Body of pancreas (tissue), 4 donors: Measurements from ENCODE around the gene TXNIP. TPM values are rescaled to one million over a fixed set of nuclear protein-coding genes. Genes with fewer than 3 reads are reported as not detected.
A peak's percentile ranks its signal among the peaks of the same experiment; 100 is the strongest.

Source experiments
- ATAC-seq: fragments of 150-250 bp; one replicate; pipeline ENCODE4 v1.9.1; 2016
- DNase-seq, 4 donors: peaks; one replicate each; pipeline ENCODE4 v3.0.0-alpha.2; 2019
- H3K27ac ChIP-seq, 4 donors: fragments of 200-600 bp; sonication (generic); 1 replicate in 3 of 4; 2 replicates in 1 of 4; pipeline versions ENCODE4 v1.5.1 to v1.6.1; 2016 to 2019; ENCODE audit warnings: mild to moderate bottlenecking in 1 of 4, mixed read lengths in 1 of 4, moderate library complexity in 1 of 4
- H3K27me3 ChIP-seq, 2 donors: fragments of 200-600 bp; sonication (generic); one replicate each; pipeline ENCODE4 v1.6.0; 2016; ENCODE audit warnings: mild to moderate bottlenecking in 1 of 2
- H3K36me3 ChIP-seq, 2 donors: fragments of 200-600 bp; sonication (generic); replicated peaks in 1 of 2; 2 replicates each; pipeline ENCODE4 v1.5.1; 2016; ENCODE audit warnings: low read depth in 2 of 2; ENCODE audit not compliant: insufficient read depth in 1 of 2
- H3K4me1 ChIP-seq: fragments of 200-600 bp; sonication (generic); one replicate; pipeline ENCODE4 v1.6.0; 2016
- H3K4me3 ChIP-seq, 2 donors: fragments of 200-600 bp; sonication (generic); 1 replicate in 1 of 2; 2 replicates in 1 of 2; pipeline ENCODE4 v1.5.1; 2016 to 2019
- H3K9me3 ChIP-seq, 3 donors: fragments of 200-600 bp; sonication (generic); 1 replicate in 2 of 3; 2 replicates in 1 of 3; pipeline ENCODE4 v1.5.1; 2016
- POLR2A ChIP-seq, 3 donors: fragments of 450-650 bp; IDR thresholded peaks; one replicate each; pipeline ENCODE4 v1.6.1; 2016; ENCODE audit warnings: antibody characterized with exemption in 3 of 3, mild to moderate bottlenecking in 2 of 3
- WGBS, 2 donors: methylation state at CpG; one replicate each; pipeline ENCODE4 v1.1.5; 2017; 5-methylcytosine and 5-hydroxymethylcytosine counted together
- intact Hi-C: fragments of 100-400 bp; cut with DNase I; formaldehyde crosslinking; loops from one replicate; pipeline ENCODE4 v1.15.1; 2023
- total RNA-seq, 2 donors: library from RNA; depleted of rRNA; stranded (reverse); fragments of >200 nt; gene quantifications; one replicate each; pipeline ENCODE4 v1.1.0, GENCODE V29; 2016
- TF ChIP-seq, protein P1 (sequence below), 7 experiments: fragments of 450-650 bp in 4 of 7; fragments of 200-600 bp in 3 of 7; sonication (generic) in 3 of 7; IDR thresholded peaks; one replicate each; pipeline ENCODE4 v1.5.1; 2016 to 2019; ENCODE audit warnings: antibody characterized with exemption in 7 of 7

The TXNIP gene
- total RNA-seq, 2 donors from 2014 or later = 414 to 820 TPM

DNA sequence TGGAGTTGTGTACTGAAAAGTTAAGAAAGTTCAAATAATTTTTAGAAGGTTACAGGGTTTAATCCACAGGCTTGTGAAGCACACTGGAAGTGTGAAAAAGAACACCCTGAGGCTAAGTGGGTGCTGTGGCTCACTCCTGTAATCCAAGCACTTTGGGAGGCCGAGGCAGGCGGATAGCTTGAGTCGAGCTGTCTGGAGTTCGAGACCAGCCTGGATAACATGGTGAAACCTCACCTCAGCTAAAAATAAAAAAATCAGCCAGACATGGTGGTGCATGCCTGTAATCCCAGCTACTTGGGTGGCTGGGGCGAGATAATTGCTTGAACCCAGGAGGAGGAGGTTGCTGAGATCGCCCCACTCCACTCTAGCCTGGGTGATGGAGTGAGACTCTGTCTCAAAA lies 9.8 kb downstream of the TXNIP start:
- Histone ChIP-seq H3K9me3 (no peaks in the 10 kb centered on the region), H3K4me3 (no peak overlapping the region), H3K4me1 (peaks cover 82% of the 10 kb centered on the region), H3K36me3 (no peaks in the 10 kb centered on the region), H3K27me3 (no peaks in the 10 kb centered on the region), H3K27ac (peak overlapping the region; percentile 20 to 79 (median 75))
- DNase-seq = no peak
- TF ChIP-seq, protein P1, sequence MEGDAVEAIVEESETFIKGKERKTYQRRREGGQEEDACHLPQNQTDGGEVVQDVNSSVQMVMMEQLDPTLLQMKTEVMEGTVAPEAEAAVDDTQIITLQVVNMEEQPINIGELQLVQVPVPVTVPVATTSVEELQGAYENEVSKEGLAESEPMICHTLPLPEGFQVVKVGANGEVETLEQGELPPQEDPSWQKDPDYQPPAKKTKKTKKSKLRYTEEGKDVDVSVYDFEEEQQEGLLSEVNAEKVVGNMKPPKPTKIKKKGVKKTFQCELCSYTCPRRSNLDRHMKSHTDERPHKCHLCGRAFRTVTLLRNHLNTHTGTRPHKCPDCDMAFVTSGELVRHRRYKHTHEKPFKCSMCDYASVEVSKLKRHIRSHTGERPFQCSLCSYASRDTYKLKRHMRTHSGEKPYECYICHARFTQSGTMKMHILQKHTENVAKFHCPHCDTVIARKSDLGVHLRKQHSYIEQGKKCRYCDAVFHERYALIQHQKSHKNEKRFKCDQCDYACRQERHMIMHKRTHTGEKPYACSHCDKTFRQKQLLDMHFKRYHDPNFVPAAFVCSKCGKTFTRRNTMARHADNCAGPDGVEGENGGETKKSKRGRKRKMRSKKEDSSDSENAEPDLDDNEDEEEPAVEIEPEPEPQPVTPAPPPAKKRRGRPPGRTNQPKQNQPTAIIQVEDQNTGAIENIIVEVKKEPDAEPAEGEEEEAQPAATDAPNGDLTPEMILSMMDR (IDR thresholded peaks at IDR 0.05) = no peak
- no peak for TF ChIP-seq POLR2A (IDR thresholded peaks at IDR 0.05)
- intact Hi-C loops = no loop called here
- 94 to 97% methylated on average over 6 of the region's 6 CpGs for WGBS, 2 donors
- ATAC-seq = no peak

- Histone ChIP-seq H3K36me3 (no peaks in the 10 kb centered on the region), H3K27ac (peak overlapping the region; percentile 49 to 79 (median 75)), H3K4me1 (peaks cover 82% of the 10 kb centered on the region), H3K4me3 (no peak overlapping the region), H3K9me3 (no peaks in the 10 kb centered on the region), H3K27me3 (no peaks in the 10 kb centered on the region)
- ATAC-seq (peak; percentile 43), DNase-seq (peak in 3 of 4 donors; percentile 58 to 83 (median 70))
- 32 to 34% methylated on average over 14 to 15 of the region's 15 CpGs for WGBS, 2 donors
- intact Hi-C loops = no loop called here
- TF ChIP-seq, protein P1 (IDR thresholded peaks at IDR 0.05) = no peak
- TF ChIP-seq POLR2A (IDR thresholded peaks at IDR 0.05) = no peak
Measured at GRCh38 chr1:145985502-145986439, 10.6 kb downstream of the TXNIP start.

DNA sequence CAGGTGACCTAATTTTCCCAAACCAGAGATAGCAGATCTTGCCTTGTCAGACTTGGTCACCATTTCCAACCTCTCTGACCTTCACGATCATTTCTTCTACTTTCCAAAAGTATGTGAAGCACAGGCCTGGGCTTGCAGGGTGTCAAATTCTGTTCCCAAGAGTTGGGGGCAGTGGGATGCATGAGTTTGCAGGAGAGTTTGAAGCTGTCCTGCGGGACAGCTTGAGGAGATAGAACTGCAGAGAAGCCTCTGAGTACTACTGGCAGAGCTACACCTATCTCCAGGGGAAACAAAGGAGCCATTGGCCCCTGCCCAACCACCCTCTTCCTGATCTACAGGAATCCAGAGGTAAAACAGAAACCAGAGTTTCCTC lies 11.3 kb downstream of the TXNIP start:
- 39 to 45% methylated on average over 2 of the region's 2 CpGs for WGBS, 2 donors
- TF ChIP-seq, protein P1 (IDR thresholded peaks at IDR 0.05) = no peak
- TF ChIP-seq POLR2A (IDR thresholded peaks at IDR 0.05) = no peak
- no peak for ATAC-seq
- peak in 2 of 4 donors; percentile 38 to 60 for DNase-seq
- no peaks in the 10 kb centered on the region for H3K36me3 ChIP-seq
- no peaks in the 10 kb centered on the region for H3K9me3 ChIP-seq
- no peak overlapping the region for H3K4me3 ChIP-seq
- intact Hi-C loops = no loop called here
- peak overlapping the region; percentile 49 to 79 (median 75) for H3K27ac ChIP-seq
- H3K27me3 ChIP-seq = no peaks in the 10 kb centered on the region
- H3K4me1 ChIP-seq = peaks cover 82% of the 10 kb centered on the region

DNA sequence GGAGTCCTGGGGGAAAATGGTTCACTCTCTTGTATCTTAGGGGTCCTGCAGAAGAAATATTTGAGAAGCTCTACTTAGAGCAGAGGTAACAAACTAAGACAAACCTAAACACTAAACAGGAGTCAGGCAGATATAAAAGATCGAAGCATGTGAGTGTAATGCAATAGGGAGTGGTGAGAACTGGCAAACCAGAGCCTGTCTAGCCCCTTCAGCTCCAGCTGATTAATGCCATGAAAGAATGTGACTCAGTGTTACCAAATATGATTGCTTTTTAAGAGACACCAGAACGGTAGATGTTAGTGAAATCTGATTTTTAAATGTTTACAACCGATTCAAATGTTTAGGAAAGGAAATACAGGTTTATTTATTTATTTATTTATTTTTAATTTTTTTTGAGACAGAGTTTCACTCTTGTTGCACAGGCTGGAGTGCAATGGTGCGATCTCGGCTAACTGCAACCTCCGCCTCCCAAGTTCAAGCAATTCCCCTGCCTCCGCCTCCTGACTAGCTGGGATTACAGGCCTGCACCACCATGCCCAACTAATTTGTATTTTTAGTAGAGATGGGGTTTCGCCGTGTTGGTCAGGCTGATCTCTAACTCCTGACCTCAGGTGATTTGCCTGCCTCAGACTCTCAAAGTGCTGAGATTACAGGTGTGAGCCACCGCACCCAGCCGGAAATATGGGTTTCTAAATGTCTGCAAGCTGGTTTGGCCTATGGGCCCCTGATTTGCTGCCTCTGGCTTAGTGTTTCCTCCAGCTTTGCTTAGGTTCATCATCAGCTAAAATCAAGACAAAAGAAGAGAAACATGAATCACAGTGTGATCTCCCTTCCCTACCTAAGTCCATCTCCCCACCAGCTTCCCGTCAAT lies 12.2 kb downstream of the TXNIP start:
- Histone ChIP-seq H3K27ac (peak overlapping the region; percentile 72 to 90 (median 85)), H3K9me3 (no peaks in the 10 kb centered on the region), H3K36me3 (no peaks in the 10 kb centered on the region), H3K4me3 (no peak overlapping the region), H3K27me3 (no peaks in the 10 kb centered on the region), H3K4me1 (peaks cover 89% of the 10 kb centered on the region)
- intact Hi-C loops = no loop called here
- 76 to 82% methylated on average over 11 to 12 of the region's 12 CpGs for WGBS, 2 donors
- ATAC-seq (no peak), DNase-seq (no peak)
- TF ChIP-seq, protein P1 (IDR thresholded peaks at IDR 0.05) = no peak
- TF ChIP-seq POLR2A (IDR thresholded peaks at IDR 0.05) = no peak
